CD4-positive, alpha-beta T cell (primary cell): ENCODE measurements around the gene RGPD5. TPM values are rescaled to one million over a fixed set of nuclear protein-coding genes. Genes with fewer than 3 reads are reported as not detected.
"Not testable (repeated sequence)": the region's sequence is repeated elsewhere in the genome, so short reads cannot be mapped to it uniquely, and the experiment has no call there.

Experiments used
- ATAC-seq: fragments of 200-7000 bp; cut with Tn5 transposase; one replicate; pipeline ENCODE4 v1.10.0; 2022; ENCODE audit warnings: mild to moderate bottlenecking; ENCODE audit not compliant: poor library complexity
- CTCF ChIA-PET: fragments of 350-600 bp; sonication (Branson Sonifier 250); formaldehyde crosslinking; loops from one replicate; lab custom pipeline; 2021; ENCODE audit warnings: antibody characterized with exemption, inconsistent platforms; lab: Charles Lee
- POLR2A ChIA-PET: fragments of 350-600 bp; sonication (Branson Sonifier 250); formaldehyde crosslinking; loops from one replicate; lab custom pipeline; 2021; ENCODE audit warnings: antibody characterized with exemption, inconsistent platforms; lab: Charles Lee
- DNase-seq, 14 experiments: peaks; one replicate each; pipeline ENCODE4 v3.0.0-alpha.2; 2013 to 2020; ENCODE audit warnings: mixed read lengths in 2 of 14
- H3K27ac ChIP-seq, 2 donors: one replicate each; pipeline versions ENCODE4 v1.5.1 to v1.7.0; 2013; ENCODE audit warnings: low read length in 2 of 2, low read depth in 1 of 2, mild to moderate bottlenecking in 1 of 2
- H3K27me3 ChIP-seq, 2 experiments: 1 replicate in 1 of 2; 2 replicates in 1 of 2; pipeline versions ENCODE4 v1.6.1 to v1.7.0; 2013; ENCODE audit warnings: low read length in 2 of 2, control low read depth in 1 of 2, mild to moderate bottlenecking in 1 of 2, moderate library complexity in 1 of 2; ENCODE audit not compliant: insufficient read depth in 2 of 2, control insufficient read depth in 1 of 2
- H3K36me3 ChIP-seq: one replicate; pipeline ENCODE4 v1.6.1; 2013; ENCODE audit warnings: low read length, control low read depth; ENCODE audit not compliant: insufficient read depth
- H3K4me1 ChIP-seq: one replicate; pipeline ENCODE4 v1.6.1; 2013; ENCODE audit warnings: low read length, control low read depth; ENCODE audit not compliant: insufficient read depth
- H3K4me3 ChIP-seq: one replicate; pipeline ENCODE4 v1.5.1; 2013; ENCODE audit warnings: mild to moderate bottlenecking, low read length, moderate library complexity
- H3K9me3 ChIP-seq, 2 experiments: 1 replicate in 1 of 2; 2 replicates in 1 of 2; pipeline versions ENCODE4 v1.6.1 to v1.7.0; 2013; ENCODE audit warnings: low read length in 2 of 2, mild to moderate bottlenecking in 2 of 2, control low read depth in 1 of 2, moderate library complexity in 1 of 2; ENCODE audit not compliant: control insufficient read depth in 1 of 2, insufficient read depth in 1 of 2
- H3K27ac Mint-ChIP-seq: one replicate; pipeline ENCODE4 v1.8.0; 2020; ENCODE audit warnings: mixed read lengths
- H3K27me3 Mint-ChIP-seq: one replicate; pipeline ENCODE4 v1.8.0; 2021; ENCODE audit warnings: mixed read lengths
- H3K36me3 Mint-ChIP-seq: one replicate; pipeline ENCODE4 v1.8.0; 2021; ENCODE audit warnings: low read depth, mixed read lengths
- H3K4me1 Mint-ChIP-seq: one replicate; pipeline ENCODE4 v1.8.0; 2021; ENCODE audit warnings: low read depth, mixed read lengths
- H3K4me3 Mint-ChIP-seq: one replicate; pipeline ENCODE4 v1.8.0; 2020; ENCODE audit warnings: mild to moderate bottlenecking, mixed read lengths
- H3K9me3 Mint-ChIP-seq: one replicate; pipeline ENCODE4 v1.8.0; 2020; ENCODE audit warnings: mixed read lengths
- intact Hi-C, 2 experiments: fragments of 100-400 bp; cut with DNase I in 1 of 2; cut with micrococcal nuclease in 1 of 2; formaldehyde crosslinking; loops; one replicate each; pipeline versions ENCODE4 v1.15.1 to v1.9.0; 2023 to 2025; cut with DNase I, micrococcal nuclease
- polyA plus RNA-seq, 2 donors: library from polyadenylated mRNA; unstranded; fragments of 120-200 nt; gene quantifications; one replicate each; pipeline ENCODE4 v1.2.1, GENCODE V29; 2013
- total RNA-seq, 174 experiments: library from RNA in 2 of 174; stranded (reverse) in 2 of 174; gene quantifications; one replicate each; pipeline ENCODE4 v1.2.3 and lab custom pipeline; 2021 to 2026

Gene RGPD5
- total RNA-seq (100 to 1,000 TPM; 283 to 291 TPM), total RNA-seq (lab: John Stamatoyannopoulos, UW) (0 to 0.65 (median 0.07) reads per million in 172 experiments)
- 9.9 TPM for polyA plus RNA-seq (2013, experiment 1 of 2)
- polyA plus RNA-seq (2013, experiment 2 of 2) = 23.9 TPM

DNA sequence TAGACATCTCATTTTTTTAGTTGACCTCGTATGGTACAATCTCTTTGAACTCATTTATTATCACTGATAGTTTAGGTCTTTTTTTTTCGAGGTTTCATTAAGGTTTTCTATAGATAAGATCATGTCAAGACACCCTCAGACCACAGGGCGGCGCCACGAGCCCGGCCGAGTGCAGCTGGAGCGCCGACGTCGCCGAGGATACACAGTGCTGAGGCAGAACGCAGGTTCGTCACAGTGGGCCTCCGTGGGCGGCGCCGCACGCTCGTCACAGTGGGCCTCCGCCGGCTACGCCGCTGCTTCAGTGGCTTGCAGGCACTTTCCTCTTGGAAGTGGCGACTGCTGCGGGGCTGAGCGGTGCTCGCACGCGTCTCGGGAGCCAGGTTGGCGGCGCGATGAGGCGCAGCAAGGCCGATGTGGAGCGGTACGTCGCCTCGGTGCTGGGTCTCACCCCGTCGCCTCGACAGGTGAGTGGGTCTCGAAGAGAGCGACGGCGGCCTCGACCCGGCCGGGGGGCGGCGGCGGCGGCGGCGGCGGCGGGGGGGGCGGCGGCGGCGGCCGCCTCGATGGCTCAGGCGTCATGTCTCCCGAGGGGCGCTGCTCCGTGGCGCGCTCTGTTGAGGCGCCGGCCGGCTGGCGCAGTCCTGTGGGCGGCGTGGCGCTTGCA, at the start of gene RGPD5:
TSS of gene RGPD5 (plus strand) at position 232 of the 664 bp plus-strand sequence. CDS start at position 393, 161 bp downstream.
- H3K27ac ChIP-seq, H3K4me3 Mint-ChIP-seq, intact Hi-C loops, H3K27me3 ChIP-seq, POLR2A ChIA-PET, H3K36me3 ChIP-seq, CTCF ChIA-PET, H3K4me1 Mint-ChIP-seq, H3K27me3 Mint-ChIP-seq, H3K4me3 ChIP-seq, H3K36me3 Mint-ChIP-seq, H3K9me3 Mint-ChIP-seq, H3K27ac Mint-ChIP-seq, H3K4me1 ChIP-seq, H3K9me3 ChIP-seq: not testable (repeated sequence)
- DNase-seq = peak in 1 of 14 experiments; percentile 3
- peak; percentile 99 for ATAC-seq

DNA sequence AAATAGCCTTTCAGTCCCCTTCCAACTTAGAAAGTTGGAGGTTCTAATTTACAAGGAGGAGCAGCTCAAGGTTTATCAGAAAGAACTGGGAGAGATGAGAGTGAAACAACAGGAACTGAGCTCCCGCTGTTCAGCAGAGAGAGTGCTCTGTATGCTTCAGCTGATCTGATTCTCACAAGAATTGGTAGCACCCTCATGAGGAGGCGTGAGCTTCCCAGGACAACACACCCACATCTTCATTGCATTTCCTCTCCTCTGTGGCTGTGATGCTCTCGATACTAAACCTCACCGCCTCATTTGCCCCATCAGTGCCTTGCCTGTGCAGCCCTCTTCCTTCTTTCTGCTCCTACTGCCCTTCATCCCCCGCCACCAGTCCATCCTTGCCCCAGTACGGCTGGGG, 42.5 kb upstream of the RGPD5 start:
- H3K9me3 ChIP-seq, H3K36me3 Mint-ChIP-seq, POLR2A ChIA-PET, ATAC-seq, H3K9me3 Mint-ChIP-seq, DNase-seq, CTCF ChIA-PET, H3K27me3 ChIP-seq, H3K4me1 Mint-ChIP-seq, H3K4me3 ChIP-seq, H3K36me3 ChIP-seq, intact Hi-C loops, H3K4me3 Mint-ChIP-seq, H3K4me1 ChIP-seq, H3K27ac Mint-ChIP-seq, H3K27me3 Mint-ChIP-seq, H3K27ac ChIP-seq: not testable (repeated sequence)

DNA sequence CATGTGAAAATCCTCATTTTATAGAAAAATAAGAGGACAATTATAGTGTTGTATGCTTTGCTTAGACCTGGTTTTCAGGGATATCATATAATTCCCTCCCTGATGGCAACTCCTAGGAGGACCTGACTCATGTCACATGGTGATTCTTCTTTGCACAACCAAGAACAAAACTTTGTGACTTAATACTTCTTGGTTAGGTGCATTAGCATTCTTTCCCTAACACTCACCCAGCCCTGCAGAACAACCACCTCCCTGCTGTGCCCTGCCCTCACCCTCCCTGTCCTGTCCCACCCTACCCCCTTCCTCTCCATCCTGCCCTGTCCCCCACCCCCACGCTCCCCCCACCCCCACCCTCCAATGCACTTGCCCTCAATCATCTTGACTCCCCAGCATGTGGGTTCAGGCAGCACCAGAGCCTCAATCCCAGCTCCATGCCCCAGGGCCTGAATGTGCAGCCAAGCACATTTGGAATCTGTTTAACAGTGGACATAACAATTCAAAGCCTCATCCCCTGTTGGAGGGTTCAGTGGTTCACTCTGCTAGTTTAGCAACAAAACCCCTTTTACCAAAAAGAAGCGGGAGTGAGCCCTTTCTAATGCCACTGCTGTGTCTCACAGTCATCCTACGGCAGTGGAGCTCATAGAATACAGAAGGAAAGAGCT, 36.8 kb upstream of the RGPD5 start:
- H3K9me3 Mint-ChIP-seq, H3K27me3 Mint-ChIP-seq, H3K4me3 ChIP-seq, H3K4me1 ChIP-seq, DNase-seq, H3K36me3 Mint-ChIP-seq, H3K4me1 Mint-ChIP-seq, POLR2A ChIA-PET, H3K9me3 ChIP-seq, intact Hi-C loops, H3K36me3 ChIP-seq, H3K27me3 ChIP-seq, H3K4me3 Mint-ChIP-seq, H3K27ac Mint-ChIP-seq, CTCF ChIA-PET, H3K27ac ChIP-seq, ATAC-seq: not testable (repeated sequence)

DNA sequence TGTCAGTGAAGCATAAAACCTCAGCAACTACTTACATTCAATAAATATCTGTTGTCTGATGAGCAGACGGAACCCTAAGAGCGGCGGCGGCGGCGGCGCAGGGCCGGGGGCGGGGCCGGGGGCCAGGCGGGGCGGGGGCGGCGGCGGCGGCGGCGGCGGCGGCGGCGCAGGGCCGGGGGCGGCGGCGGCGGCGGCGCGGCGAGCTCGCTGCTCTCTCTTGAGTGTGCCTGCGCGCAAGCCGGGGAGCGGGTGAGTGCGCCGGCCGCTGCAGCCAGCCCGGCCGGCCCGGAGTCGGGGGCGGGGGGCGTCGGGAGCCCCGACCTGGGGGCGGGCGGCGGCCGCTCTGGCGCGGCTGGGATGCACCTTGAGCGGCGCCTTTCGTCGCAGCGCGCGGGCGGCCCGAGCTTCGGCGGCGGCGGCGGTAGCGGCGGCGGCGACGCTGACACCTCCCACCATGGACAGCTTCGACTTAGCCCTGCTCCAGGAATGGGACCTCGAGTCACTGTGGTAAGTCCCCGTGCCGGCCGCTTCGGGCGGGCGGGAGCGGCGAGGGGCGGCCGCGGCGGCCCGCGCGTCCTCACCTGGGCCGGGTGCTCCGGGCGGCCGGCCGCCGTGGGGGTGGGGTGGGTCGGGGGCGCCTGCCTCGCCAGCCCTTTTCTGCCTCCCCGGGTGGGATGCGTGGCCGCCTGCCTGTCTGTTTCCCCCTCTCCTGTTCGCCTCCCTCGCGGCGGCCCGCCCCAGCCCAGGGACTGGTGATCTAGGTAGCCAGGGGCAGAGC, 33.7 kb upstream of the RGPD5 start:
- H3K4me3 ChIP-seq, H3K9me3 ChIP-seq, H3K9me3 Mint-ChIP-seq, H3K4me1 Mint-ChIP-seq, H3K4me3 Mint-ChIP-seq, H3K36me3 ChIP-seq, H3K27me3 Mint-ChIP-seq, H3K4me1 ChIP-seq, H3K36me3 Mint-ChIP-seq, H3K27ac Mint-ChIP-seq, intact Hi-C loops, H3K27ac ChIP-seq, CTCF ChIA-PET, POLR2A ChIA-PET, H3K27me3 ChIP-seq: not testable (repeated sequence)
- DNase-seq = peak in 3 of 14 experiments; percentile 0 to 11 (median 10)
- peak; percentile 56 for ATAC-seq

DNA sequence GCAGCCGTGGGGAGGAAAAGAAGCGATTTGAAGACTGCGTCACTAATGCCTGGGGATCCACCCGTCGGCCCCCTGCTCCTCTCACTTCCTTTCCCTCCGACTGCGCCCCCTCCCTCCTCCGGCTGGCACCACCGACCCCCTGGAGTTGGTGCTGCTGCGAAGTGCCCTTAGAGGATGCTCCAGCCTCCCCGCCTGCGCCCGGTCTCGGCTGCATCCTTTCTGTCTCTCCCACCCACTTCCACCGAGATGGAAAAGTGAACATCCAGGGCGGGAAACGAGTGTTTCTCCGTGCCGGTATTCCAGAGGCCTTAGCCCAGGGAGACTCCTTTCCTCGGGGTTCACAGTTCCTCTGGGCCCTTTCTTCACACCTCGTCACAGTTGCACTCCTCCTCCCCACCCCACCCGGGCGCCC, 33.1 kb upstream of the RGPD5 start:
- POLR2A ChIA-PET, intact Hi-C loops, H3K27ac ChIP-seq, CTCF ChIA-PET, H3K27ac Mint-ChIP-seq, H3K4me1 Mint-ChIP-seq, H3K4me3 ChIP-seq, H3K27me3 Mint-ChIP-seq, H3K9me3 ChIP-seq, H3K36me3 Mint-ChIP-seq, H3K9me3 Mint-ChIP-seq, H3K4me1 ChIP-seq, H3K27me3 ChIP-seq, H3K4me3 Mint-ChIP-seq, DNase-seq, H3K36me3 ChIP-seq: not testable (repeated sequence)
- ATAC-seq = peak; percentile 54

DNA sequence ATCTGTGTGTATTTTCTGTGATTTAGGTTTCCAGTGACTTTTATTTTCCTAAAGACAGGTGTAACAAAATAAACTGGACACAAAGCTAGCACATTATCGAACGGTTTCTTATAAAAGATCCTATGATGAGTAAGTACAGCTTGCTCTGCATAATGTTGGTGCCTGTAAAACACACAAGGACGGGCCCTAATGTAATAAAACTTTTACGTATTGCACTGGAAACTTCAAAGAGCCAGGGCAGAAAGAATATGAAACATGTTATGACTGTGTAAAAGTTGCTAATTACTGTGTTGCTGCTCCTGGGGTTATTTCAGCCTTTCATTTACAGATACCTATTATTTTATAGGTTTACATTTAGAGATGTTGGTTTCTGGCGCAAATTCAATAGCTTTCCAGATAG, 32.1 kb upstream of the RGPD5 start:
- CTCF ChIA-PET, H3K27me3 Mint-ChIP-seq, H3K4me1 Mint-ChIP-seq, H3K9me3 ChIP-seq, POLR2A ChIA-PET, H3K27ac Mint-ChIP-seq, H3K36me3 ChIP-seq, ATAC-seq, H3K4me3 ChIP-seq, intact Hi-C loops, DNase-seq, H3K27ac ChIP-seq, H3K36me3 Mint-ChIP-seq, H3K4me1 ChIP-seq, H3K27me3 ChIP-seq, H3K4me3 Mint-ChIP-seq, H3K9me3 Mint-ChIP-seq: not testable (repeated sequence)
